ENCODE results near the gene USP40.

DNA sequence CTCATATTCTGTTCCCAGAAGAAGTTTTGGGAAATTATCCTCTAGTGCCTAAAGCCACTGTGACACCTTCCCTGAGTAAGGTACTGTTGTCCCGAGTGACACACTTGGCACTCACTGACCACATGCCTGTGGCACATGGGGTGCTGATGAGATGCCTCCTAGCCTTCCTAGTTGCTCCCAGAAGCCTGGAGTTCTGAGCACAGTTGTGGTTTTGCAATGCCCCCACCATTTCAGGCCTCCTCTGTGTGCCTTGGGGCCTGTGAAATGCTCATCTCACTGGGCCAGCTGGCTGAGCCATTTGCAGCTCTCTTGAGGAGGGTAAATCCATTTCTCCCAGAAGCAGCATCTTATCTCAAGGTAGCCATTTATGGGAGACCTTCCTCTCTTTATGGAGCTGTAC lies 120.5 kb downstream of the USP40 start:
- TF ChIP-seq TARDBP (IDR thresholded peaks at IDR 0.05) (no peak), HDGF (IDR thresholded peaks at IDR 0.05; ENCODE audit: borderline replicate concordance) (no peak), BHLHE40 (IDR thresholded peaks at IDR 0.05; ENCODE audit: borderline replicate concordance) (no peak), SP1 (IDR thresholded peaks at IDR 0.05) (no peak), ELF4 (IDR thresholded peaks at IDR 0.05) (no peak), ARNT (IDR thresholded peaks at IDR 0.05) (no peak), FOXM1 (IDR thresholded peaks at IDR 0.05; ENCODE audit: borderline replicate concordance) (no peak), SUZ12 (IDR thresholded peaks at IDR 0.05) (no peak), FOXA1 (IDR thresholded peaks at IDR 0.05) (no peak), FOXK2 (IDR thresholded peaks at IDR 0.05) (no peak), LEF1 (IDR thresholded peaks at IDR 0.05; ENCODE audit: borderline replicate concordance) (no peak), ZNF384 (IDR thresholded peaks at IDR 0.05) (no peak), L3MBTL2 (conservative IDR thresholded peaks at IDR 0.05) (no peak)
- TF ChIP-seq, protein P1, sequence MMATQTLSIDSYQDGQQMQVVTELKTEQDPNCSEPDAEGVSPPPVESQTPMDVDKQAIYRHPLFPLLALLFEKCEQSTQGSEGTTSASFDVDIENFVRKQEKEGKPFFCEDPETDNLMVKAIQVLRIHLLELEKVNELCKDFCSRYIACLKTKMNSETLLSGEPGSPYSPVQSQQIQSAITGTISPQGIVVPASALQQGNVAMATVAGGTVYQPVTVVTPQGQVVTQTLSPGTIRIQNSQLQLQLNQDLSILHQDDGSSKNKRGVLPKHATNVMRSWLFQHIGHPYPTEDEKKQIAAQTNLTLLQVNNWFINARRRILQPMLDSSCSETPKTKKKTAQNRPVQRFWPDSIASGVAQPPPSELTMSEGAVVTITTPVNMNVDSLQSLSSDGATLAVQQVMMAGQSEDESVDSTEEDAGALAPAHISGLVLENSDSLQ (IDR thresholded peaks at IDR 0.05), result no peak

All from HEK293T (cell line).